GM21737 (cell line): ENCODE results near the gene LRRC26.
"Not testable (repeated sequence)": the region's sequence is repeated elsewhere in the genome, so short reads cannot be mapped to it uniquely, and the experiment has no call there.

Experiments
- ATAC-seq: cut with Tn5 transposase; IDR thresholded peaks from one replicate; pipeline ENCODE4 v1.9.1; 2021; ENCODE audit warnings: mild to moderate bottlenecking, moderate library complexity; ENCODE audit not compliant: unreplicated experiment

Gene LRRC26

DNA sequence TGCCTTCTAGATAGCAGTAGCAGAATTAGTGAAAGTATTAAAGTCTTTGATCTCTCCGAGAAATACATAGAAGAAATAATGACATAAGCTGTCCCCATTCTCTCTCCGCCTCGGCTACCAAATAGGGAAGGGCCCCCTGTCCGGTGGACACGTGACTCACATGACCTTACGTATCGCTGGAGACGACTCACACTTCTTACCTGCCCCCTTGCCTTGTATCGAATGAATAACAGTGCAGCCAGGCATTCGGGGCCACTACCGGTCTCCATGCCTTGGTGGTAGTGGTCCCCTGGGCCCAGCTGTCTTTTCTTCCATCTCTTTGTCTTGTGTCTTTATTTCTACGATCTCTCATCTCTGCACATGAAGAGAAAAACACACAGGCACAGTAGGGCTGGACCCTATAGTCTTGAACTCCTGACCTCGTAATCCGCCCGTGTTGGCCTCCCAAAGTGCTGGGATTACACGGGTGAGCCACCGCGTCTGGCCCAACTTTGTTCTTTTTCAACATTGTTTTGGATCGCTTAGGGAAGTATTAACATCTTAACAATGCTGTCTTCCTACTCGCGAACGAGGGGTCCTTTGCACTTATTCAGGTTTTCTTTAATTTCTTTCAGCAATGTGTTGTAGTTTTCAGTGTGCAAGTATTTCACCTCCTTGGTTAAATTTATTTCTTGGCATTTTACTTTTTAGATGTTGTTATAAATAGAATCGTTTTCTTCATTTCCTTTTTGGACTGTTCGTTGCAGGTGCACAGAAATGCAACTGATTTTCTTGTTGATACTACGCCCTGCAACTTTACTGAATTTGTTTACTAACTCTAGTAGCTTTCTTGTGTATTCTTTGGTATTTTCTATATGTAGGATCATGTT, 47.7 kb downstream of the LRRC26 start:
- ATAC-seq = not testable (repeated sequence)
